Effector CD8-positive, alpha-beta T cell (primary cell): ENCODE data around the gene SELENOM.
A peak's percentile ranks its signal among the peaks of the same experiment; 100 is the strongest.
"Not testable (repeated sequence)": the region's sequence is repeated elsewhere in the genome, so short reads cannot be mapped to it uniquely, and the experiment has no call there.

ENCODE experiments used
- DNase-seq: peaks from one replicate; lab custom pipeline; 2025; lab: John Stamatoyannopoulos, UW

Gene SELENOM

GRCh38 chr22:31090217-31091085 is 16.9 kb downstream of the SELENOM start:
- DNase-seq: no peak

GRCh38 chr22:31089160-31090100 is 17.9 kb downstream of the SELENOM start:
- DNase-seq: no peak

DNA sequence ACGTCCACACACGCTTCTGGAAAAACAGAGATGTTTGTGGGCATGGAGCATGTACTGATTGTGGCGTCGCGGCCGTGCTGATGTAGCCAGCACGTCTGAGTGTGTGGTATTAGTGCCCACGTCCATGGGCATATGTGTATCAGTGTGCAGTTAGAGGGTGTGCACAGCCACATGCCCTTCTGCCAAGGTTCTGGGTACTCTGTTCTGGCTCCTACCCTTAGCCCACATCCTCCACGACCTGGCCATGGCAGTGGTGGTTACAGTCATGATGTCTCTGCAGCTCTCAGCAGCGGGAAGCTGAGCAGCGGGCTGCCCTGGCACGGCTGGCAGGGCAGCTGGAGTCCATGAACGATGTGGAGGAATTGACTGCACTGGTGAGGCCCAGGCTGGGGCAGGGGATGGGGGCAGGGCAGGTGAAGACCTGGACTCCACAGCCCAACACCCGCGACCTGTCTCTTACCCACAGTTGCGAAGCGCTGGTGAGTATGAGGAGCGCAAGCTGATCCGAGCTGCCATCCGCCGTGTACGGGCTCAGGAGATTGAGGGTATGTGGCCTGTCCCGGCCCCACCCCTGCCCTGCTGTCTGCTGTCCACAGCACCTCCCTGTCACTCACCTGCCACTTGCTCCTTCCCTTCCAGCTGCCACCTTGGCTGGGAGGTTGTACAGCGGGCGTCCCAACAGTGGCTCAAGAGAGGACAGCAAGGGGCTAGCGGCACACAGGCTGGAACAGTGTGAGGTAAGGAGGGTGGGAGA is 19.0 kb downstream of the SELENOM start:
- DNase-seq: no peak

DNA sequence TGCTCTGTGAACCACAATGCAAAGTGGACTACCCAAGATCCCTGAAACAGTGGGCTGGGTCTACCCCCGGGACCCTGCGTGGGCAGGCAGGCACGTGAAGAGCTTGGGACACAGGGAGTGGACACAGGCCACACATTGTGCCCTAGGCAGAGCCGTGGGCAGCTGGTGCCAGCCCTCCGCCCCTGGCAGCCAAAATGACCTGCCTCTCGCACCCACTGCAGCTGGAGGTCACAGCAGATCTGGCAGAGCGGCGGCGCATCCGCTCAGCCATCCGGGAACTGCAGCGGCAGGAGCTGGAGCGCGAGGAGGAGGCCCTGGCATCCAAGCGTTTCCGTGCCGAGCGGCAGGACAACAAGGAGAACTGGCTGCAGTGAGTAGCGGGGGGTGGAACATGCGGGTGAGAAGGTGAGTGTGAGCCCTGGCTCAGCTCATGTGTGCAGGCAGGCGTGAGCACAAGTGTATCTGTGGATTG is 19.6 kb downstream of the SELENOM start:
- DNase-seq: no peak

DNA sequence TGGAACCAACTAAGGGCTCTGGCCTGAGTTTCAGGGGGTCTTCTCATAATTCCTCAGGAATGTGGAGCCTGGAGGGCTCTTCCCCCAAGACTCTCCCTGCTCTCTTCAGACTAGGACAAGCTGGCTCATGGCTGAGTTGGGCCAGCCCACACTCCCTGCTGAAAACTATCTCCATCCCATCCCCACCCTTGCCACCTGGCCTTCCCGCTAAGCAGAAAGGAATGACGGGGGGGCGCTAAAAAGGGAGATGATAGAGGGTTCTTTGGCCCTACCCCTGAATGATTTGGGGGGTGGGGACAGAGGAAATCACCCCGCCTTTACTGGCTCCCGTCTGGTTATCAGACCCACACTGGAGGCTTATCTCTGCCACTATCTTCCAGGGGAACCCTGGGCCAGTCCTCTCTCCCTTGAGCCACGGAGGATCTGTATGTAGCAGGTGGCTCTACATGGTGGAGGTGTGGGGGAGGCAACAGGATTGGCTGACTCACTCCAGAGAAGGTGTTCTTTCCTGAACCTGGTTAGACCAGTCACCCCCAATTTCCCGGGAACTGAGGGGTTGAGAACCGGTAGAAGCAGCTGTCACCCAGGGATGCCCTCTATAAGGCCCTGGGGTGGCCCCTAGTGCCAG is 20.6 kb downstream of the SELENOM start:
- DNase-seq: no peak

- no peak for DNase-seq
These were observed 21.4 kb downstream of the SELENOM start for GRCh38 chr22:31085928-31086327.

GRCh38 chr22:31085493-31085824 is 21.9 kb downstream of the SELENOM start:
- DNase-seq: no peak

- peak; percentile 79 for DNase-seq
These were observed 22.4 kb downstream of the SELENOM start for GRCh38 chr22:31084811-31085492.

DNA sequence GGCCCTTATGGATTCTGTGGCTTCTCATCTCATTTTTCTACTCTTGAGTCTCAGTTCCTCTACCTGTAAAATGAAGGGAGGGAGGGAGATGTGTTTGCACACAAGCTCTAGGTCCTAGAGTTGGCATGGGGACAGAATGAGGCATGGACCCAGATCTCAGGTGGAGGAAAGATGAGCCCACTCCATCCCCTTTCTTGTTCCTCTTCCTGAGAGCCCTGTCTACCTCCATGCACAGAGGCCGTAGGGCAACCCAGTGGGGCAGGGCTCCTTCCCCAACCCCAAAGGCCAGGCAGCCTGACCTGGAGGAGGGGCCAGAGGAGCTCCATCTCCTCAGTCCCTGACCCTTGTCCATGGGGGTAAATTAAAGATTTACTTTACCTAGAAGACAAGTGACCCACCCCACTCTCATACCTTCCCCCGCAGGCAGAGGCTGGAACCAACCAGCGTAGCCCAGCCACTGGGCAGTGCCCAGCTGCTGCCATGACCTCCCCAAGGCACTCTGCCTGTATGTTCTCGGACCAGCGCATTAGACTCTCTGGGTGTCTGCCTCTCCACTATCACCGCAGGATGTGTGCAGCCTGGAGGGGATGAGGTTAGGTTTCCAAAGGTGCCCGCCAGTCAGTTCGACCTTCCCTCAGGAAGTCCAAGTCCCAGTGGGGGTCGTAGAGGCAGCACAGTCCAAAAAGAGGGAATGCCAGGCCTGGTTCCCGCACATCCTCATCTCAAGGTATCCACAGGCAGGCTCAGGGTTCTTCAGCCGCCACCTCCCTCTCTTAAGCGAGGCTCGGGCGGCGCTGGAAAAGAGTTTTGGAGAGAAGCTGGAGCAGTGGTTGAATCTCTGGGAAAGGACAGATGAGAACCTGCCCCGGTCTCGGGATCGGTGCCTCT is 23.2 kb downstream of the SELENOM start:
- DNase-seq: no peak

DNA sequence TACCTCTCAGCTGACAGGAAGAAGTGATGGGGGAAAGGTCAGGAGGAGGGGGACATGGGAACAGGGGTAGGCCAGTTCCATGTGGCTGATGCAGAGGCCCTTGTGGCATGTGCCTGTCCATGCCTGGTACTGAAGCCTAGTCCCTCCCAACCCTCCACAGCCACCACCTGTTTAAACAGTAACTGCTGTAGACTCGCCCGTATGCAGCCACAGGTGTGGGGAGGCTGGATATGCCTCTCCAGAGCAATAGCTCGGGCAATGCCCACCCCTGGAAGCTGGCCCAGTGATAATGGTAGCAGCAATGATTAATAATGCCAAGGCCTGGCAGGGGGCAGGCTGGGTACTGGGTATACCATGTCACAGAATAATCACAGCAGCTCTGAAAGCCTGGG is 24.0 kb downstream of the SELENOM start:
- no peak for DNase-seq

DNA sequence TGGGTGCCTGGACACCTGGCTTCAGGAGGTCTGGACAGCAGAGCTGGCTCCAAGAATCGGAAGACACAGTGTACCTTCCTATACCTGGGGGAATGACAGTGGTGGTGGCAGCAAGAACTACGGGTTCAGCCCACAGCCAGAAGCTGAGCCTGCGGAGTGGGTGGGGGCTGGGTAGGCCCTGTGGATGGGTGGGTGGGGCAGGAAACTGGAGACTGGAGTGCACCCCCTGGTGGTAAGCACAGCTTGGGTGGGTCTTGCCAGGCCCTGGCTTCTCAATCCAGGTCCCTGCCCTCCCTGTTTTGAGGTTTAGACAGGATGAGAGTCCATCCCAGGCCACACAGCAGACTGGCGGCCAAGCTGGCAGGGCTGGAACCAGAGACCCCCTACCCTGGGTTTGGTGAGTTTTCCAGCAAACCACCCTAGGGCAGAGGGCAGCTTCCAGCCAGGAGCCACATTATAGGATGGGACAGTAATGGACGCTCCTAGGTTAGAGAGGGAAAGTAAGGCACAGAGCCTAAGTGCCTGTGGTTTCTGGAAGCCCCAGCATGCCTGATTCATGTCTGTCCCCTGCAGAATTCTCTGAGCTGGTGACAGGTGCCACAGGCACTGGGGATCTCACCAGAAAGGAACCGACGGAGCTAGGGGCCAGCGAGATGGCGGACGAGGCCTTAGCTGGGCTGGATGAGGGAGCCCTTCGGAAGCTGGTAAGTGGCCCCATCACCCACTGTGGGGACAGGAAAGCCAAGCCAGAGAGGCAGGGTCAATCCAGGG is 24.6 kb downstream of the SELENOM start:
- peak; percentile 46 for DNase-seq

DNA sequence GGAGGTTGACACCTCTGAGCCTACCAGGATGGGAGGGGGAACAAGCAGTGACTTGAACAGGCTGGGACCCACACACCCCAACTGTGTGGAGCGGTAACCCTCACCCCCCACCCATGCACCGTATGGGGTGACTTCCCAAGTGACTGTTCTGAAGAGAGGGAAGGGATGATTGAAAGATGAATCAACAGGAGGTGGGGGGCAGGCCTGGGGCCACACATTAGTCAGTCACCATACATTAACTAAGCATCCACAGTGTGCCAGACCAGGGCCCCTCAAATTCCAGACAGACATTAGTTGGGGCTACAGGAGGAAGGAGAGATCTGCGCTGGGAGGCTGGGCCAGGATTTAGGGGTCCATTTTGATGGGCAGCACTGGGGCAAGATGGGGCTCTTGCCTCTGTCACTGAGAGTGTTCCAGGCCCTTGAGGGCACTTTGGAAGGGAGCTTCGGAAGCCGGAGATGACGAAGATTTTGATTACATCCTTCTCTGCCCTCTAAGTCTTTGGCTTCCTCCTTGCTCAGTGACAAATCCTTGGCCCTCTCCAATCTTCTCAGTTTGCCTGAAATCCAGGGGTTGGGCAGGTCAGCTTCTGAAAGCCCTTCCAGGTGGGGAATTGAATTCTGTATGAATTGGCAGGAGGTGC is 25.3 kb downstream of the SELENOM start:
- DNase-seq: no peak

DNA sequence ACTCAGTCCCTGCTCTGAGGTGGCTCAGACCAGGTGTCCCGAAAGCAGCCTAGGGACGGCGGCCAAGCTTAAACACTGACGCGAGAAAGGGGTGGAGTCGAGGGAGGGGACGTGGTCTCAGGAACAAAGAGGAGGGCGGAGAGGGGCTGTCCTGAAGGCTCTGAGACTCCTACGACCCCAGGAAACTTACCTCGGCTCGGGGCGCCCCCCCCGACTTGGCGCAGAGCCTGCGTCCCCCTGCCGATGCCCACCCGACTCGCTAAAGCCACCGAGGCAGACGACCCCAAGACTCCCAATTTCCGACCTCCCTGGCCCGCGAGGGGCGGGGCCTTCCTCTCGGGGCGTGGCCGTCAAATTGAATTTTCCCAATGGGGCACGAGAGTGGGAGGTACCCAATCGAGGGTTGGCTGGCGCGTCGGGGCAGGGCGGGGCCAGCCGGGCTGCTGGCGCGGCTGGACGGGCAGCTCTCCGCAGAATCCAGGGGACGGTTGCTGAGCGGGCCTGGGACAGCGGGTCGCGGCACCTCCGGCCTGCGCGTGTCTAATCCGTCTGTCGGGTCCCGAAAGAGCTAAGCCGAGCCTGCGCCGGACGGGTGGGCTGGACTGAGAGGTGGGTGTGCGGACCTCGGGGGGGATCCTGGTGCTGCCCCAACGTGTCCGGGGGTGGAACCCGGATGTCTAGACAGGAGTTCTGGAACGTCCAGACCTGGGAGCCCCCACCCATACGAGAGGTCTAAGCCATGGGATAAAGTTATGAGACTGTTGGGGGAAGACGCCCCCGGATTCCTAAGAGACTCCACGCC is 26.3 kb downstream of the SELENOM start, which contains the start of gene SMTN:
Gene SMTN, plus strand, starts transcription at position 471 of the 802 bp plus-strand sequence. CDS start 1,941 bp downstream, outside the sequence.
- DNase-seq: peak; percentile 85

- DNase-seq: no peak
These were observed 27.1 kb downstream of the SELENOM start for GRCh38 chr22:31080164-31080847.

DNA sequence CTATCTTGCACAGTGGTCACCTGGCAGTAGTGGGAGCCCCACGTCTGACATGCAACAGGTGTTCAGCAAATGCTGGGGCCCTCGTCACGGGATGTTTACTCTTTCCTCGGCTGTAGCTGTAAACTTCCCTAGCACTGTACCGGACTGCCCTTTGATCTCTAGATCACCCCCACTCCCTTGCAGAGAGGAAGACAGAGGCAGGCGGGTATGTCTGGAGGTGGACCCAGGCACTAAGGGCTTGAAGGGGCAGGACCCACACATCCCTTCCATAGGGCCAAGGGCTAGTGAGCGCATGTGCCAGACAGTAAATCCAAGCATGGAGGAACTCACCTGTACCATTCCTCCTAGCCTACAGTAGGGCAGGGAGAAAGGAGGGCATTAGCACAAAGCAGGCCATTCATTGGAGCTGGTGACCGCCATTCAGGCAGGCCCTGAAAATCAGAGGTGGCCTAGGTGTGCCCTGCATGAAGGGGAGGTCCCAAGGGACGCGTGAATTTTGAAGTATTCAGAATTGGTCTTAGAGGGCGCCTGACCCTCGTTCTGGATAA is 28.2 kb downstream of the SELENOM start:
- no peak for DNase-seq

DNA sequence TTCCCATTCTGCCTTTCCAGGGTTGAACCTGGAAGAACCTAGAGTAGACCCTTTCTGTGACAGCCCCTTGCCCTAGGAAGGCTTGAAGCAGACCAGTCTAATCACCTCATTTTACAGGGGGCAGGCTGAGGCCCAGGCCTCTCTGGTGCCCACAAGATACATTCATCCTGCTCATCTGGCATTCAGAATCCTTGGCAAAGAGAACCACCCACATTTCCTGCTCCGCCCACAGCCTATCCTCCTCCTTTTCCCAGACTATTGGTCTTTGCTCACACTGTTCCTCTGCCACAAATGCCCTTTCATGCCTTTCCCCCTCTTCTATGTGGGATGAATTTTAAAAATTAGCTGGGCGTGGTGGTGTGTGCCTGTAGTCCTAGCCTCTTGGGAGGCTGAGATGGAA is 29.0 kb downstream of the SELENOM start:
- DNase-seq: not testable (repeated sequence)

GRCh38 chr22:31077681-31078080 is 29.7 kb downstream of the SELENOM start:
- DNase-seq: no peak
